ENCODE results near the gene SMG6.

SMG6 gene

GRCh38 chr17:2074919-2075318 is 228.7 kb downstream of the SMG6 start:
- DNase-seq: no peak

DNA sequence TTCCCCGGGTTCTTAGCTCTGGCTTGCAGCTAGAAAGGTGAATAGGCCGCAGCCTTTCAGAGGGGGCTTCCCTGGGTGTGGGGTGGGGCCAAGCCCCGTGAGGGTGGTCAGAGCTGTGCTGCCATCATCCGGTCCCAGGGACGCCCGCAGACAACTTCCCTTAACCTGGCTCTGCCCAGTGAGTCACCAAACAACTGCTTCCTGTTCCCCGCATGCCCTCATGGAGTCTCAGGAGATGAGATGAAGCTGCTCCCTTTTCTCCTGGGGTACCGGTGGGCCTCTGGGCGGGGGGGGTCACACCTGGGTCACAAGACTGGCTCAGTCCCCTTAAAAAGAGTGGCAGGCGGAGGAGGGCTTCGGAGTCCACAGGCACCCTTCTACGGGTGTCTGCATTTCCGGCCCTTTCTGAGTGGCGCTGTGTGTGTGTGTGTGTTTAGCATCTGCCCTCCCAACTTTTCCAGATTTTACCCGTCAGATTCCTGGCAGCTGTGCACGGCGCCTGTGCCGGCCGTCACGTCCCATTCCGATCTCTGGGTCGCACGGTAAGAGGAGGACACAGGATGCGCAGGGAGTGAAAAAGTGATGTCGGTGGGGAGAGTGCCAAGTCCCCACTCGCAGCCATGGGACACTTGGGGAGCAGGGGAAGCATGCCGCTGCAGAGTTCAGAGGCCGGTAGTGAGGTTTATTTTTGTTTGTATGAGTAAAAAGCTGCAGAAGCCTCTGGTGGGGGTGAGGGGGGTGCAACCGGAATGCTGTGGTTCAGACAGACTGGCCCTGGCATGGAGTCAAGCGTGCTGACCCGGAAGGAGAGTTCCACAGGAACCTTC is 231.9 kb downstream of the SMG6 start:
- peak; percentile 39 to 63 (median 60) for DNase-seq

DNA sequence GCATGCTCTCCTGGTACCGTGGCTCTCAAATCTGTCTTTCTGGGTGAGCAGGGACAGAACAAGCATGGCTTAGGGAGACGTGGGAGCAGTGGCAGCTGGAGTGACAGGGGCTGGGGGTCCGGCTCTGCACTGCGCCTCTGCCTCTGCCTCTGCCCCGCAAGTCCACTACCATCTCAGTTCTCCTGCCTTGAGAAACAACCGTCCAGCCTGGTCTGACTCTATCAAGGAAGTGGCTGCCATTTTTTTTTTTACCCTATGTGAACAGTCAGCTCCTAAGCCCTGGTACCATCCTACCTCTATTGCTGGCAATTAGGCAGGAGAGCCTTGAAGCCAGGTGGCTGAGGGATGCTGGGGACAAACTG is 232.6 kb downstream of the SMG6 start:
- no peak for DNase-seq

- no peak for DNase-seq
Observed at GRCh38 chr17:2070241-2071023, 233.2 kb downstream of the SMG6 start.

DNA sequence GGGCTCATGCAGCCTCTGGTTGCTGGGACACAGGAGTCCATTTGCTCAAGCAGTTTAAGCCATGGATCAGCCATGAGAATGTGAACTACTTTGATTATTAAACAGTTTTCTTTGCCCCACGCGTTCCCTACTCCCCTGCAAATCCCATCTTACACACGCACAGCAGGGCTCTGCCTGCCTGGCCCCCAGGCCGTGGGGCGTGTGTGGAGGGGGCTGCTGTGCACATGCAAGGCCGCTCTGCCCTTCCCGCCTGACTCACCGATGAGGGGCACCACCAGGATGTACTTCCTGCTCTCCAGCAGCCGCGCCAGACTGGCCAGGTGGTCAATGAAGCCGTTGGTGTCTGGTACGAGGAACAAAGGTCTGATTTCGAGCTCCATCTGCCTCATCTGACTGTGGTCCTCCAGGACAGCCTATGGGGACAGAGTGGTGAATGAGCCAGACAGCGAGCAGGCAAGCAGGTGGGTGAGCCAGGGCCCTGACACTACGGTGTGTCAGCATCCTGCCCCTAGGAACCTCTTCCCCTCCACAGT is 235.0 kb downstream of the SMG6 start:
- DNase-seq: no peak

DNA sequence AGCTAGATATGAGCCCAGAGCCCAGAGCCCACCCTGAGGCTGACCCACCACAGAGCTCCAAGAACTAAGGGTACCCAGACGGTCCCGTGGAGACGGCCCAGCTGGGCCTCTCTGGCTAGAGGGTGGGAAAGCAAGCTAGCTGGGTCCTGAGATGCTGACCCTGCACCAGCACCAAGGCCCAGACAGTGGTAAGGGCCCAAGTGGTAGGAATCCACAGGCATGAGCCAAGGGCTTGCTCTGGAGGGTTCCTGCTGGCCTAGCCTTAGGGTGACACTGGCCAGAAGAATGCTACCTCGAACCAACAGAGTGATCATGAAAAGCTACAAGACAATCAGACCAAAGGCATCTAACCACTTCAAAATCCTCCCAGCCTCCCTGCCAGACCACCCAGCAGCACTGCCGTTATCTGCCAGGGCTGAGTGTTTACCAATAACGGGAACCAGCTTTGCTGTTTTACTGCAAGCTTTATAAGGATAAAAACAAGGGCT is 235.5 kb downstream of the SMG6 start:
- no peak for DNase-seq

DNA sequence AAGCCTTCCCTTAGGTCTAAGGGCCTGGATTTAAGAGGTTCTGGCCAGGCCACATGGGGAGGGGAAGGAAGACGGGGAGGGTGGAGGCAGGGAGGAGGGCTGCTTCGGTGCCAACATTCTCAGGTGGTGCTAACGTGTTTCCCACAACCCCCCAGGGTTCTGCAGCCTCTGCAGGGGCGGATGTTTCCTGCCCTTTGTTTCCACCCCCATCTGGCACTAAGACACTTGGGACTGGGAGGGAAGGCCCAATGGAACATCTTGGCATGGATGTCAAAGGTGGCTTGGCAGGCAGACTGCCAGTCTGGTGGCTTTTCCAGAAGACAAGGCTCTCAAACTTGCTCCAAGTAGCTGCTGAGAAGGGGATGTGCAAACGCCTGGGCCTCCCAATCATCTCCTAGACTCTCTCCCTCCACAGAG is 236.0 kb downstream of the SMG6 start:
- DNase-seq: no peak

DNA sequence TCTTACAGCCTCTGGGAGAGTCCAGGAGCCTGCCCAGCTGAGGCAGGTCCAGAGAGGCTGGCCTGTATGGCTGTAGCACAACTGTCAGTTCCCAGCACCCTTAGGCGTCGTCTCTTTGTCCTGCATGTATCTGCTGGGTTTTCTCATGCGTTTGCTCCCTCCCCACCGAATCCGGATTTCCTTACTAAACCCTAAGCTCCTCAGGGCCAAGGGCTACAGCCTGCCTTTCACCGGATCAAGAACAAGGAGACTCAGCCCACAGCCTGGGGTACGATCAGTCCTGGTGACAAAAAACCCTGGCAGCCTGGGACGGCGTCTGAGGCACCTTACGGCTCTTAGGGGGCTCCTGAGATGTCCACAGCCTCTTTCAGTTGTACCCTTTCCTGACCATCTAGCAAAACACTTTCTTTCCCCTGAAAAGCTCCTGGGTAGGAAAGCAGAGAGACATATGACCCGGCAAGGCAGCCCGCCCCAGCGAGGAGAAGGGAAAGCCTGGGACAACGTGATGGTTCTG is 236.5 kb downstream of the SMG6 start:
- DNase-seq: no peak

GRCh38 chr17:2065949-2066400 is 237.6 kb downstream of the SMG6 start:
- DNase-seq: no peak

GRCh38 chr17:2064980-2065785 is 238.4 kb downstream of the SMG6 start:
- DNase-seq: peak; percentile 44 to 70 (median 60)

GRCh38 chr17:2064520-2064971 is 239.0 kb downstream of the SMG6 start:
- no peak for DNase-seq

DNA sequence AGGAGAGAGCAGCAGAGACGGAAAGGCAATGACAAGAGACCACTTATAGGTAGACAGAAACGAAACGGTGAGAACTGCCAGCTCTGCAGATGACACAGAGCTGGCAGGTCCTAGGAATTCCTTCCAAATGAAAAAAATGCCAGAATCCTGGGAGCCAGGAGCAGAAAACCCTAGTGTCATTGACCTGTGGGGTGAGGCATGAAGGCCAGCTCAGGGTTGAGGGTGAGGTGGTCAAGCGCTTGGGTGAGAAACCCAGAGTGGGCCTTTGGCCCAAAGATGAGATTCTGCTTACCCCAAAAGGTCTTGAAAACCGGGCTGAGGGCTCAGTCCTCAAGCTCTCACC is 239.5 kb downstream of the SMG6 start:
- DNase-seq: no peak

GRCh38 chr17:2063261-2064146 is 240.1 kb downstream of the SMG6 start:
- DNase-seq: no peak

DNA sequence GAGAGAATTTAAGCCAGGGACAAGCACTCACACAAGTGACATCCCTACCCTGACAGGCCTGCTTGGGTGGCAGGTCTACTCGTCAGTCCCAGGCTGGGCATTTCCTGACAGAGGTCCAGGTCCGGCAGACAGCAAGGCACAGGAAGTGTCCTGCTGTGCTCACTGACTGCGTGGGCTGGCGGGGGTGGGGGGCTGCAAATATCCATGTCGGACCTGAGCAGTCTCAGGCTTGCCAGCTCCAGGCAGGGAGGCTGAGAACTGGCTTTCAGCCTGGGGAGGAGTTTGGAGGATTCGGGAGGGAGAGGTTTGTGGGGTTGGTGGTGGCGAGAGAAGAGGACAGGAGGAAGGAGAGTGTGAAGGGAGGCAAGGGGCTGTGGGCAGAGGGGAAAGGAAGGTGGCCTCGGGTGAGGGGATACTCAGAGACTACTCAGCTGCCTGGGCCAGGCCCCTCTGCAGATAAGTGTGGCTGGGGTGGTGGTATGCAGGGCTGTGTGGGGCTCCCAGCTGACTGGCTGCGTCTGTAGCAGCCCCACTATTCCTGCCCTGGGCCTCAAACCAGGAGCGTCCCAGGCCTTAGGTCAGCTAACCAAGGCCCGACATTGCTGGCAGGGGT is 240.9 kb downstream of the SMG6 start:
- no peak for DNase-seq

DNA sequence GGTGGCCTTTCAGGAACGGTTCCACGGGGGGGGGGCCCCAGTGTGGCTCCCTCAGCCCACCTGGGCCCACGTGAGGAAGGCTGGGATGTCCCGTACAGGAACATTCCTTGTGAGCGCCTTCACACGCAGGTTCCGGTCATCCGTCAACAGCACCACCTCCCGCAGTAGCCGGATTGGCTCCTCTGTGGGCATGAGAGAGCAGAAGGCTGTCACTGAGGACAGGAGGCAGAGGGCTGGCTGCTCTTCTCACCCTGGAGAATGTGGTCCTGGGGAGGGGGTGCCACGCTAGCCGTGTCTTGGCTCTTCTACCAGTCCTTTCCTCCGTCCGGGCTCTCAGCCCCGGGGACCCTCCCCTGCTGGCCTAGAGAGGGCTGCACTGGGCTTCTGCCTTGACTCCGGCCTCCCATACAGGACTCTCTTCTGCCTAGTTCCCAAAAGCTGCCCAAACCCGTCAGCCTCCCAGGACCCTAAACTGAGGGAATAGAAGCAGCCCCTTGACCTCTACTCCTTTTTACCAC is 242.1 kb downstream of the SMG6 start:
- DNase-seq: no peak

DNA sequence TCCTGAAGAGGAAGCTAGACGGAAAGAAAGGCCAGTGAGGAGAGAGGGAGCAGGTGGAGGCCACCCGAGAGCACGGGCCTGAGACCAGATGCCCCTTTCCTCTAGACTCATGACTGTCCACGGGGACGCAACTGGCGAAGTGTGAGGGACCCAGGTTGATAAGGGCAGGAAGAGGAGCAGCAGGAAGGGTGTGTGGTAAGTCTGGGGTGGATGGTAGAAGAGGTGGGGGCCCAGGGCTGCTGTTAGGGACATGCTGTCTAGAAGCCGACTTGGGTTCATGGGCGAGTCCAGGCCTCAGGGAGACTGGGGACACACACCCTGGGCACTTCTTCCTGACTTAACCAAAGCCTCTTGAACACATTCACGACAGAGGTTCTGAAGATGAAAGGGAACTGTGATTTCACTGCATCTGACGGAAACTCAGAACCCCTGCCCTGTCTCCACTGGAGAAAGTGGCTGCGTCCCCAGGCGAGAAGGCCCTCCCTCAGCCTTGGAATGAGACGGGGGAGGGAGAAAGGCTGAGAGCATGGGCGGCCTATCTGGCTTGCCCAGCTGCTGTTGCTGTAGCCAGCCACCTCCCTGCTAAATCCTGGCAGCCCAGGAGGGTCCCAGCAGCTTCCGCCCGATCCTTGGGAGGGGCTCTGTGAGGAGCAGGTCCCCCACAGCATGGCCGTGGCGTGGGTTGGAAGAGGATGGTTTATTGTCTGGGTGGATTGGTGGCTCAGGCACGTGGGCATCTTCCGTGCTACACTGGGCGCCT is 242.7 kb downstream of the SMG6 start:
- no peak for DNase-seq

GRCh38 chr17:2060385-2060658 is 243.3 kb downstream of the SMG6 start:
- no peak for DNase-seq

GRCh38 chr17:2059547-2060384 is 243.8 kb downstream of the SMG6 start:
- no peak for DNase-seq

Data from suppressor macrophage (primary cell).